Cerebellar cortex (tissue), 1 donor: ENCODE results near the gene TUBB3.
"Not testable (repeated sequence)": the region's sequence is repeated elsewhere in the genome, so short reads cannot be mapped to it uniquely, and the experiment has no call there.

ENCODE experiments used
- DNase-seq: peaks from one replicate; pipeline ENCODE4 v3.0.0-alpha.2; 2015; ENCODE audit warnings: low spot score

TUBB3 gene

DNA sequence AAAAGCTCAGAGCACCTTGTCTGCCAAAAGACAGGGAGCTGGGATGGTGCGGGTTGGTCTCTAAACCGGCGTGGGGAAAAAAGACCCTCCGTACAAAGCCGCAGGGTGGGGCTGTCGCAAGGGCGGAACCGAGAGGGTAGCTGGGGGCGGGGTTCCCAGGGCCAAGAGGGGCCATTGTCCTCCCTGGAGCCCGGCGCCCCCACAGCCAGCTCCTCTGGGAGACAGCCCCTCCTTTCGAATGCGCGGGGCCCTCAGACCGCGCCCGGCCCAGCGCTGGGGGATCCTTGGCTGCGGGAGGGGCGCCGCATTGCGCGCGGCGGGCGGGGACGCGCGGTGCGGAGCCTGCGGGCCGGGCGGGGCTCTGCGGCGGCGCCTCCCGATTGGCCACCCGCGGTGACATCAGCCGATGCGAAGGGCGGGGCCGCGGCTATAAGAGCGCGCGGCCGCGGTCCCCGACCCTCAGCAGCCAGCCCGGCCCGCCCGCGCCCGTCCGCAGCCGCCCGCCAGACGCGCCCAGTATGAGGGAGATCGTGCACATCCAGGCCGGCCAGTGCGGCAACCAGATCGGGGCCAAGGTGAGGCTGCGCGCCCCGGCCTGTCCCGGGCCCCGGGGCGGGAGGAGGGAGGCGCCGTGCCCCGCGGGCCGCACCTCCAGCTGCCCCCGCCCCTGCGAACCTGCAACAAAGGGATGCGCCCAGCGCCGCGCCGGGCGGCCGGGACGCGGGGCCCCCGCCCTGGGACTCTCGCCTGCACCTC is at the start of gene TUBB3:
Gene TUBB3 (plus strand): TSS at position 459 of the 756 bp plus-strand sequence. CDS start 60 bp downstream, at position 519.
- peak; percentile 86 for DNase-seq

DNA sequence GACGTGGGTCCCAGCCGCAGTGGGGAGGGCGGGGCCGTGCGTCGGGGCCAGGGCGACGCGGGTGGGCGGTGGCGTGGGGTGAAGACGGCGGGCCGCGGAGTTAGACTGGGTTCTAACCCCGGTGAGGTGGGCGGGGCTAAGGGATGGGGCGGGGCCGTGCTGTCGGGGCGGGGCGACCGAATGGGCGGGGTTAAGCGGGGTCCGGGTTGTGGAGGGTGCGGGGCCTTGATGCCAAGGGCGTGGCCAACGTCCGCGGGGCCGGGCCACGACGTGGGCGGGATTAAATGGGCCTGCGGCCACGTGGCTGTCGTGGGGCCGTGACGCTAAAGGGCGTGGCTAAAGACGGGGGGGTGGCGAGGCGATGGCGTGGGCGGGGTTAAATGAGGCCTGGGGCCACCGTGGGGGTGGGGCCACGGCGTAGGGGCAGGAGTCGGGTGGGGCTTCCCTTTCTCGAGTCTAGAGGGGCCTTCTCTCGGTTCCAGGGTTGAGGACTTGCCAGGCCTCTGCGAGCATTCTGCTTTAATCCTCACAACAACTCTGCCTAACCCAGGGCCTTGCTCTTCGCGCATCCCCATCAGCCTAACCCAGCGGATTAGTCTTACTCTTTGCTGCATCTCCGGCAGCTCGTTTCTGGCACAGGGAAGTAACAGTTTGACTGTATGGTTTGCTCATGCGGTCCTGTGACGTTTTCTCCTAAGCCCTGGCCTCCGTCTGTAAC is 49.0 kb upstream of the TUBB3 start:
- DNase-seq, result peak; percentile 90

DNA sequence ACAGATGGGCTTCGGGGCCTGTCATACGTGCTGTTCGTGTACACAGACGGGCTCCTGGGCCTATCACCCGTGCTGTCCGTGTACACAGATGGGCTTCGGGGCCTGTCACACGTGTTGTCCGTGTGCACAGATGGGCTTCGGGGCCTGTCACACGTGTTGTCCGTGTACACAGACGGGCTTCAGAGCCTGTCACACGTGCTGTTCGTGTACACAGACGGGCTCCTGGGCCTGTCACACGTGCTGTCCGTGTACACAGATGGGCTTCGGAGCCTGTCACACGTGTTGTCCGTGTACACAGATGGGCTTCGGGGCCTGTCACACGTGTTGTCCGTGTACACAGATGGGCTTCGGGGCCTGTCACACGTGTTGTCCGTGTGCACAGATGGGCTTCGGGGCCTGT is 44.0 kb upstream of the TUBB3 start:
- DNase-seq, result not testable (repeated sequence)

DNA sequence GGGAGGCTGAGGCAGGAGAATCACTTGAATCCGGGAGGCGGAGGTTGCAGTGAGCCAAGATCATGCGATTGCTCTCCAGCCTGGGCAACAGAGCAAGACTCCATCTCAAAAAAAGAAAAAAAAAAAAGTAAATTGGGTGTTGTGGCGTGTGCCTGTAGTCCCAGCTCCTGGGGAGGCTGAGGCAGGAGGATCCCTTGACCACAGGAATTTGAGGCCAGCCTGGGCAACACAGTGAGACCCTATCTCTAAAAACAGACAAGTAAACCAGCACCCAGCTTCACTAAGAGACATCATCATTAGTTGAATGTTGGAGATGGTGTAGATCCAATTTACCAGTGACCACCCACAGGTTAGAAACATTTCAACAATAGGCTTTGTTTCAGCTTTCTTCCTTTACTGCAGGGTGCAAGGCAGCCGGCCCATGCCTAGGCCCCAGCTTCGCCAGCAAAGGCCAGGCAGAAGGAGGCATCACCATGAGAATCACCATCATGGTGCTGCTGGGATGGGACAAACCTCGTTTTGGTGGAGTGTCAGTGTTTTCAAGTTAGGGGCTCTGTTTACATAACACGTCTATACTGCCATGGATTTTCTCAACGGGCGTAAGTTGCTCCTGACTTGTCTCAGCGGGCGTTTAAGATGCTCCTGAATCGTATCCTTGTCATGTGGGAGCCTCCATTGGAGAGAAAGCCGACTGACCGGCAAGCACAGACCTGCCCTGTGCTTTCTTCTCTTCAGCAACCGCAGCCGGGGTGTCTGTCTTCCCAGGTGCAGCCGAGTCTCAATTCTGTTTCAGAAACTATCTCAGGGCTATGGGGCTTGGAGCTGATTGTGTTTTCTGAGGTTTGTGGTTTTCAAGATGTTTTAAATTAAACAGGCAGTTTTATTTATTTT is 42.4 kb upstream of the TUBB3 start:
- no peak for DNase-seq

DNA sequence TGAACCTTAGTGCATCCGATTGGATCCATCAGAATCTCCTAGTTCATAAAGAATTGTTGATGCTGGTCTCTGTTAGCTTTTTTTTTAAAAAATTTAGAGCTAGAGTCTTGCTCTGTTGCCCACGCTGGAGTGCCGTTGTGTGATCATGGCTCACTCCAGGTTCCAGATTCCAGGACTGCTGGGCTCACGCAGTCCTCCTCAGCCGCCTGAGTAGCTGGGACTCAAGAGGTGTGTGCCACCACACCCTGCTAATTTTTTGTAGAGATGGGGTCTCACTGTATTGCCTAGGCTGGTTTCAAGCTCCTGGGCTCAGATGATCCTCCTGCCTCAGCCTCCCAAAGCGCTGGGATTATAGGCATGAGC is 41.8 kb upstream of the TUBB3 start:
- no peak for DNase-seq

DNA sequence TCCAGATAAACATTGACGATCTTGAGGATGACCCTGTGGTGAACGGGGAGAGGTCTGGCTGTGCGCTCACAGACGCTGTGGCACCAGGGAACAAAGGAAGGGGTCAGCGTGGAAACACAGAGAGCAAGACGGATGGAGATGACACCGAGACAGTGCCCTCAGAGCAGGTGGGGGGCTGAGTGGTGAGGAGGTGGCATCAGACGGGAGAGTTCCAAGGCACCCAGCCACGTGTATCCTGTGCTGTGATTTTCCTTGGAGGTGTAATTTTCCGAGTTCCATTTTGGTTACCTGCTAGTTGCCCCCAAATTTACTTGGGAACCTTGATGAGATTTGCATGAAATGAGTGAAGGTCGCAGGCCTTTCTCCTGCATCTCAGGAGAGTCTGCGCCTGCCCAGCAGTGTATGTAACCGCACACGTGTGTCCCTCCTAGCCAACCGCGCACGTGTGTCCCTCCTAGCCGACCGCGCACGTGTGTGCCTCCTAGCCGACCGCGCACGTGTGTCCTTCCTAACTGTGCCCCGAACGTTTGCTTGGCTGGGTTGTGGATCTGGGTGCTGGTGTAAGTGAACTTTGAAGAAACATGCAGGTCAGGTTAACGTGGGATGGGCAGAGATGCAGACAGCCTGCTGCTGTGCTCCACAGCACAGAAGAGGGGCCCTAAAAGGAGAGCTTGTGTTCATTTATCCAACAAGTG is 39.6 kb upstream of the TUBB3 start:
- no peak for DNase-seq

DNA sequence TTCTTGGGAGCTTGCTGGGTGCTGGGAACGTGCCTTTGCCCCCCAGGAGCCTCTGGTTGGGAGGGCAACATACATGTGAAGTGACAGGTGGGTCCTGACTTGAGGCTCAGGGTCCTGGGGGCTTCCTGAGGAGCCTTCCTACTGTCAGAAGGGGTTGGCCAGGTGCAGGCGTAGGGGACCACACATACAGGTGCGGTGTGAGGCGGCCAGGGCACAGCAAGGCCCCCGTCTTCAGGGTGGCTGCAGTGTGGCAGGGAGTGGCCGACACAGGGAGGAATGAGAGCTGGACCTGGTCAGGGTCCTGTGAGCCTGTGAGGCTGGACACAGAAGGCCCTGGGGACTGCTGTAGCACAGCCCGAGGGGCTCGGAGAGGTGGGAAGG is 39.1 kb upstream of the TUBB3 start:
- no peak for DNase-seq

DNA sequence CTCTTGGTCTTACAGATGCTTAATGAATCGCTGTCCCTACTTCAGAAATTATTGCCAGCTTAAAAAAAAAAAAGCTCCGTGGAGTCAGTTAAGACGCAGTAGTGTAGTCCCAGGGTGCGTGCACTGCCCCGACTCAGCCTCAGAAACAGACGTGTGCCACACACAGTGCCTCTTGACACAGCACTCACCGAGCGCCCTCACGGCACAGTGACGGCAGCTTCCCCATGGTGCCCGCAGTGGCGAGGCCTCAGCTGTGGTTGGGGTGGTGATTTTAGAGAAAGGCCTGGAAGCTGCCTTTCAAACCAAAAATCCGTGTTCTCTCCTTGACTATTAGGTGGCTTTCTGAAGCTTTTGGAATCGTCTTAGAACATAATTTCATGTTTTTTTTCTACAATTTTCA is 35.9 kb upstream of the TUBB3 start:
- DNase-seq, result no peak

DNA sequence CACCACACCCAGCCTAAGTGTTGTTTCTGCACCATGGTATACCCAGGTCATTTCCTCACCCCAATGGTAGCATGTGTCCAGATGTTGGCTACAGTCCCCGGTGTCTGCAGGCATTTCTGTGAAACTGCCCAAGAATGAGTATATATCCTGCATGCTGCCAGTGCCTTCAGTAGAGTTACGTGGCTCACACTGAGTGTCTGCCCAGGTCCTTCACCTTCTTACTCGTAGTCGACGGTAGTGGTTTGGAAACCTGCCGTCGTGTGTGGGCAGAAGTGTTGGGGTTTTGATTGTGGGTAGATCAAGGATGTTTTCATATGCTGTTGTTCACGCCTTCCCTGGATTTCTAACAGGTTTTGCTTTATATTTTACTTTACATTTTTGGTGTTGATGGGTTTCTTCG is 32.9 kb upstream of the TUBB3 start:
- DNase-seq, result no peak

DNA sequence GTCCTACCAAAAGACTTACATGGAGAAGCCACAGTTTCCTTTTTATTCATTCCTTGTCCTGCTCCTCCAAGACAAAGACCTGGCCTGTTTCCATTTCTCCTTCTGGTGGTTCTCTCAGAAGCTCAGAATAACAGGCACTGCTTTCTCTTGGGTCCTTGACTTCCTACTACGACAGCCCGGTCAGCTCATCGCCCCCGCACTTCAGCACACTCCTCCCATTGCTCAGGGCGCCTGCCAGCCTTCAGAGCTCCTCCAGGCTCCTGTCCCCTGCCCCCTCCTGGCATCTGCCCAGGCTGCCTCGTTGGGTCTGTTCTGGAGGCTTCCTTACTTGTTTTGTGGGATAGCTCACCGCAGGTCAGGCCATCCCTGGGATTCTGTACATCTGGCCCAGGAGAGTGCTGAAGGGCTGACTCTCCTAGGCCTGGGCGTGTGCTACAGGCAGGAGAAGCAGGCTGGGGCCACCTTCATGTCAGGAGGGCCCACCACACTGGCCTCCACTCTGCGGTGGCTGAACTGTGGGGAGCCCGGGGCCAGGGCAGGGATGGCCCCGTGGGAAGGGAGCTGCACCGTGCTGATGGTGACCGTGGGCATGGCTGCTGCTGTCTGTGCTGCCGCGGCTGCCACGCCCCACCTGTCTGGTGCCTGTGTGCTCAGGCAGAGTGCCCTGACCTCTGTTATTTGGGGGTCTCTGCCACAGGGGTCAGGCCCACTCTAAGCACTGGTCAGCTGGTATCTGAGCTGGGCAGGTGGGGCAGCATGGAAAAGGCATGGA is 32.1 kb upstream of the TUBB3 start:
- DNase-seq, result no peak

DNA sequence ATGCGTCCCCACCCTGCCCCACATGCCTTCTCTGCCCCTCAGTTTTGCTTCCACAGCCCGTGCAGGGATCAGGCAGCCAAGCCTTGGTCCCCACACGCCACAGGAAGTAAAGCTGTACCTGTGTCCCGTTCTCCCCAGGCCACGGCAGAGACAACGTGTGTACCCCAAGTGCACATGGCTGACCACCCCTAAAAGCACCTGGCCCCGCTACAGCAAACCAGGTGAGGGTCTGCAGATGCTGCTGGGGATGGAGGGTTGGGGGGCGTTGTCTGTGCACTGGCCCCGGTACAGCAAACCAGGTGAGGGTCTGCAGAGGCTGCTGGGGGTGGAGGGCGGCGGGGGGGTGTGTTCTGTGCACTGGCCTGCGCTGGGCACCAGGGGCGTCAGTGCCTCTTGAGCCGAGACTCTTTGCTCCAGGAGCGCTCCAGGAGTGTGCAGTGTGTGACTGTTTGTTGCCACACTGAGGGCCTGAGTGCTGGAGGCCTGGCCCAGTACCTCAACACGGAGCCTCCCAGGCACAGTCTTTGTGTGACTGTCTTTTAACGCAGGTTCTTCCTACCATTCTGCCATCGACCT is 31.0 kb upstream of the TUBB3 start:
- no peak for DNase-seq

DNA sequence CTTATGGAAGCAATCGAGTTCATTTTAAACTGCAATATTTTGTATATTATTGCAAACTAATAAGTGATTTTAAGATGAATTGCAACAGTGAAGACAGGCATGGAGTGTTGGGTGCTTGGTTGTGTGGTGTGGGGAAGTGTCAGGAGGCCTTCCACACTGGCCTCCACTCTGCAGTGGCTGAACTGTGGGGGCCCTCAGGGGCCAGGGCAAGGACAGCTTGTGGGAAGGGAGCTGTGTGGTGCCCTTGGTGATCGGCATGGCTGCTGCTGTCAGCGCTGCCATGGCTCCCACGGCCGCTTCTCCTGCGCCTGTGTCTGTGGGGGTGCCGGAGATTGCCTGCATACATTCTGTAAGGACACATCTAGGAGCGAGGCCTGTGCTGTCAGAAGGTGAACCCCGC is 30.5 kb upstream of the TUBB3 start:
- no peak for DNase-seq

DNA sequence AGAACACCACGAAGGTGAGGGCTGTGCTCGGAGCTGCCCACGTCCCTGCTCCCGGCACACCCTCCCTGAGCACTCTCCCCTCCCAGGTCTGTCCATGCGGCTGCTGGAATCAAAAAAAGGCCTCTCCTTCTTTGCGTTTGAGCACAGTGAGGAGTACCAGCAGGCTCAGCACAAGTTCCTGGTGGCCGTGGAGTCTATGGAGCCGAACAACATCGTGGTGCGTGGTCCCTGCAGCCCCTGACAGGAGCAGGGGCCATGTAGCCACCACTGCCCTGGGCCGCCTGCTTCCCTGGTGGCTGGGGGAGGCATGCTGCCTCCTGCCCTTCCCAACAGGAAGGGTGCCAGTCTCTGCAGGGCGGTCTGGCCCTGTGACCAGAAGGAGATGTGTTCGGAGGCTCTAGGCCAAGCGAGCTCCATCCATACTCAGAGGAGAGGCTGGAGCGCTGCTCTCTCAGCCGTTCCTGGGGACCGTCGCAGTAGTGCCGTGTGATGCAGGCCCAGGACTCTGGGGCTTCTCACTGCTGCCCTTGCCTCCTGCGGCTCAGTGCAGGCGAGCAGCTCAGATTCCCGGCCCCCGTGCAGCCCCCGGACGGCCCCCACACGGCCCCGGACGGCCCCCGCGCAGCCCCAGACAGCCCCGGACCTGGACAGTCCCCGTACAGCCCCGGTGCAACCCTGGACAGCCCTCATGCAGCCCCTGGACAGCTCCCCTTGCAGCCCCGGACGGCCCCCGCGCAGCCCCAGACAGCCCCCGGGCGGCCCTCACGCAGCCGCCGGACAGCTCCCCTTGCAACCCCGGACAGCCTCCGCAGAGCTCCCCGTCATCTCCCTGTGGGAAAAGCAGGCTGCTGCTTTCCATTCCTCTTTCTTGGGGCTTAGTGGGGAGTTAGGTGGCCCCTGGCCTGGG is 29.2 kb upstream of the TUBB3 start:
- DNase-seq, result peak; percentile 61

DNA sequence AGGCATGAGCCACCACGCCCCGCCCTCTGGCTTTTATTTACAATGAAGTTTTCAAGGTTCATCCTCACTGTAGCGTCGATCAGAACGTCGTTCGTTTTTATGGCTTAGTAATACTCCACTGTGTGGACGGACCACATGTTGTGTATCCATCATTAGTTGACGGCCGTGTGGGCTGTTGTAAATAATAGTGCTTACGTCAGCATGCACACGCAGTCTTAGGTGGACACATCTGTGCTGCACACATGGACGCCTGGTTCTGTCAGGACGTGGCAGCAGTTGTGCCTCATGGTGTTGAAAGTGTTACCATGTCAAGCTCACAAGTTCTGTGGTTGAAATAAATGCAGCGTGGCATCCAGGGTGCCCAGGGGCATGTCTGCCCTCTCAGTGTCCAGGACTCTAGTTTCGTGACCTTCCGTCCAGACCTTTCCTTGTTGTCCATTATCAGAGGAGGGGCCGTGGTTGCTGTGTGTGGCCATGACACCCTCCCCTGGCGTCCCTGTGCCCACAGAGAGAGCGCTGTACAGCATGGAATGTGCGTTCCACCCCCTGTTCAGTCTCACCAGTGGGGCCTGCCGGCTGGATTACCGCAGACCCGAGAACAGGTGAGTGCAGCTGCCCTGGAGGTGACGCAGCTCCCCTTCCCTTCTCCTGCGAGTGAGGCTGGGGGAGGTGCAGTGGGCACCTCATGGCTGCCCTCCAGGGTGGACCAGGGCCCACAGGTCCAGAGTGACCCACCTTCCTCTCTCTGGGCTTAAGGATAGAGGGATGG is 27.5 kb upstream of the TUBB3 start:
- no peak for DNase-seq

DNA sequence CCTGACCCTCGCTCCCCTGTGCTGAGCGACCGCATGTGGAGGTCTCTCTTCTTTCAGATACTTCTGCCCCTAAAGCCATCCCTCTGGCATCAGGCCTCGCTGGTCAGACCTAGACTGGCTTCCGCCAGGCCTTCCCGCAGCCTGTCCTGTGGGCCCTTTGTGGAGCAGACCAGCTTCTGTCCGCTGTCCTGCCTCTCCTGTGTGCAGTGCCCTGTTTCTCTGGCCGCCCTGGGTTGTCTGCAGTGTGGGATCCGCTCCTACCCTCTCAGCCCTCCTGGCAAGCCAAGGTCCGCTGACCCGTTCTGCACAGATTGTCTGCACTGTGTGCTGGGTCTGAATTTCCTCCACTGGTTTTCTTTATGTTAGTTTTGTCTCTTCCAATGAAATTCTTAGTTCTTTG is 25.9 kb upstream of the TUBB3 start:
- DNase-seq, result no peak

DNA sequence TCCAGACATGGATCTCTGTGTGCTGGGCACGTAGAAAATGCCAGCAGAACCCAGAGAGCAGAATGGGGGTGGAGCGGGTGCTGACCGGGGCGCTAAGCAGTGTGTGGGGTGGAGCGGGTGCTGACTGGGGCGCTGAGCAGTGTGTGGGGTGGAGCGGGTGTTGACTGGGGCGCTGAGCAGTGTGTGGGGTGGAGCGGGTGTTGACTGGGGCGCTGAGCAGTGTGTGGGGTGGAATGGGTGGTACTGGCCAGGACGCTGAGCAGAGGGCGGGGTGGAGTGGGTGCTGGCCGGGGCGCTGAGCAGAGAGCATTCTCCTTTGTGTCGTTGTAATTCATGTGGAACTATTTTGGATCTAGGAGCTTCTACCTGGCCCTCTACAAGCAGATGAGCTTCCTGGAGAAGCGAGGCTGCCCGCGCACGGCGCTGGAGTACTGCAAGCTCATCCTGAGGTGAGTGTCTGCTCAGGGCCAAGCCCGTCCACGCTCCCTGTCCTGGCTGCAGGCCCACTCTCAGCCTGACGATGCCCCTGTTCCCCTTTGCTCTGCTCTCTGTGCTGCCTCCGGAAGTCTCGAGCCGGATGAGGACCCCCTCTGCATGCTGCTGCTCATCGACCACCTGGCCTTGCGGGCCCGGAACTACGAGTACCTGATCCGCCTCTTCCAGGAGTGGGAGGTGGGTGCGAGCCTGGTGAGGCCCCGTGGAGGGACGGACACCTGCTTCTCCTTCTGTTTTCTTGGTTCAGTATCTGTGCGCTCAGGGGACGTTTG is 24.8 kb upstream of the TUBB3 start:
- DNase-seq, result no peak

DNA sequence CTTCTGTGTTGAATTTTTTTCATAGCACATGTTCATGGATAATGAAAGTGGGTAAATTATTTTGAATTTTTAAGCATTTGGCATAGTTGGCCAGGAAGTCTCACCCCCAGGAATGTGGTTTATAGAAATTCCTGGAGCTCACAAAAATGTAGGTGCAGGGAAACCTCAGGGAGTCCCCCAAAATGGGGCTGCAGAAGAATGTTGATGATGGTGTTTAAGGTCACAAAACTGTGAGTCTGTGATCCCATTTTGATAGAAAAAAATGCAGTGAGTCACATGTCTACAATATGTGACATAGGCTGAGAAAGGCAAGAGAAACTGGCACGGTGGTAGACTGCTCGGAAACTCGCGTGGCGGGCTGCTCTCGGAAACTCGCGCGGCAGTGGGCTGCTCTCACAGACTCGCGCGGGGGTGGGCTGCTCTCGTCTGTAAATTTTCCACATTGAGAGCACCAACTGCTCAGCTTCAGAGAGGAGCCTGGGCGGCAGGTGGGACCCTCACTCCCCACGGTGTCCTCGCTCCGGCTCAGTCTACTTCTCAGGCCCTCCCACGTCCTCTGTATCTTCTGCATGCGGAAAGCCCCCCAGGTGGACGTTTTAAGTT is 23.2 kb upstream of the TUBB3 start:
- DNase-seq, result no peak

DNA sequence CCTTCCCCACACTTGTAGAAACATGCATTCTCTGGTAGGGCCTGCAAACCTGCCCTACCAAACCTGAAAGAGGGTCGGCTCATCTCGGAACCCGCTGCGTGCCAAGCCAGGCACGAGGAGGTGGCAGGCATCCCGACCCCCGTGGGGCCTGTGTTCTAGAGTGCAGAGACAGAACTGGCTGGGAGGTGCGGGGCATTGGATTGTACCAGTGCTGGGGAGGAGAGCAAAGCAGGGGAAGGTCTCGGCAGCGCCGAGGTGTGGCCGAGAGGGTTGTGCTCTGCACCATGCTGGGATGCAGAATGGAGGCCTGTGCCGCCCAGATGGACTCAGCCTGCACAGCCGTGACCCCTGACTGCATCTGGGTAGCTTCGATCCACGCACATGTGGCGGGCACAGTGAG is 22.3 kb upstream of the TUBB3 start:
- no peak for DNase-seq
